Subcutaneous abdominal adipose tissue (tissue), 5 donors: ENCODE results near the gene MED9.

Source experiments
- H3K27ac ChIP-seq: one replicate; pipeline ENCODE4 v1.7.0; 2013; ENCODE audit warnings: low read depth, mild to moderate bottlenecking, inconsistent platforms, low read length, moderate library complexity
- H3K27me3 ChIP-seq, 5 donors: one replicate each; pipeline ENCODE4 v1.7.0; 2013; ENCODE audit warnings: low read length in 5 of 5, inconsistent platforms in 1 of 5; ENCODE audit not compliant: control insufficient read depth in 5 of 5, insufficient read depth in 4 of 5
- H3K36me3 ChIP-seq, 5 donors: one replicate each; pipeline ENCODE4 v1.7.0; 2013; ENCODE audit warnings: low read length in 5 of 5; ENCODE audit not compliant: control insufficient read depth in 5 of 5, insufficient read depth in 5 of 5
- H3K4me1 ChIP-seq, 5 donors: one replicate each; pipeline ENCODE4 v1.7.0; 2013; ENCODE audit warnings: low read length in 5 of 5, mild to moderate bottlenecking in 3 of 5, moderate library complexity in 1 of 5; ENCODE audit not compliant: control insufficient read depth in 5 of 5, insufficient read depth in 5 of 5
- H3K4me3 ChIP-seq, 5 donors: one replicate each; pipeline ENCODE4 v1.7.0; 2013; ENCODE audit warnings: low read length in 5 of 5, low read depth in 1 of 5
- H3K9ac ChIP-seq, 5 donors: one replicate each; pipeline ENCODE4 v1.7.0; 2013; ENCODE audit warnings: low read length in 5 of 5, mild to moderate bottlenecking in 4 of 5, moderate library complexity in 3 of 5
- H3K9me3 ChIP-seq, 5 donors: one replicate each; pipeline ENCODE4 v1.7.0; 2013; ENCODE audit warnings: low read length in 5 of 5; ENCODE audit not compliant: control insufficient read depth in 5 of 5
- donor health status: healthy.
- donor health status: healthy.
- donor health status: healthy.
- donor health status: healthy.
- donor health status: healthy.

Gene MED9

DNA sequence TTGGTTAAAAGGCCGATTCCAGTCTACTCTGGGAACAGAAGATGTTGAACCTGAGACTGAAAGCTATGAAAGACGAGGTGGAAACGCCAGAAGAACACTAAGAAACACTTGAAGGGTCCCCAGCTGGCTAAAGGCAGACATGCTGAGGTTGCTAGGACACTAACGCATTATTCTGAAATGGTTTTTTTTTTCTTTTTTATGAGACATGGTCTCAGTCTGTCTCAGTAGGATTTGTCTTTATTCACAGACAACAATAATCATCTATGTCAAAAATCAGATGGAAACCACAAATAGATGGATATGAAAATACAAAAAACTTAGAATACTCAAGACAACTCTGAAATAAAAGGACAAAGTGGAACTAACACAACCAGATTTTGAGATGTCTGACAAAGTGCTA is 54.4 kb downstream of the MED9 start:
- no peak overlapping the region for H3K27ac ChIP-seq
- H3K36me3 ChIP-seq, result no peaks in the 10 kb centered on the region
- H3K4me1 ChIP-seq, result peaks cover 9 to 36% (median 28%) of the 10 kb centered on the region in 5 donors
- no peak overlapping the region for H3K4me3 ChIP-seq
- H3K9me3 ChIP-seq, result no peaks in the 10 kb centered on the region
- H3K27me3 ChIP-seq, result no peaks in the 10 kb centered on the region
- H3K9ac ChIP-seq, result no peak overlapping the region

DNA sequence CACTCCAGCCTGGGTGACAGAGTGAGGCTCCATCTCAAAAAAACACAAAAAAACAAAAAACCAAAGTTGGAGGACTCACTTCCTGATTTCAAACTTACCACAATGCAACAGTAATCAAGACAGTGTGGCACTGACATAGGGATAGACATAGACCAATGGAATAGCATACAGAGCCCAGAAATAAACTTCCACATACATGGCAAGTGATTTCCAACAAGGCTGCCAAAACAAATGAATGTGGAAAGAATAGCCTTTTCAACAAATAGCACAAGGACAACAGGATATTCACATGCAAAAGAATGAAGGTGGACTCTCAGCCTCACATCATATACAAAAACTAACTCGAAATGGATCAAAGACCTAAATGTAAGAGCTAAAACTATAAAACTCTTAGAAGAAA is 56.2 kb downstream of the MED9 start:
- Histone ChIP-seq H3K27ac (no peak overlapping the region), H3K36me3 (no peaks in the 10 kb centered on the region), H3K4me1 (peaks cover 0 to 23% (median 14%) of the 10 kb centered on the region in 5 donors), H3K27me3 (no peaks in the 10 kb centered on the region), H3K9me3 (no peaks in the 10 kb centered on the region), H3K9ac (no peak overlapping the region), H3K4me3 (no peak overlapping the region)

DNA sequence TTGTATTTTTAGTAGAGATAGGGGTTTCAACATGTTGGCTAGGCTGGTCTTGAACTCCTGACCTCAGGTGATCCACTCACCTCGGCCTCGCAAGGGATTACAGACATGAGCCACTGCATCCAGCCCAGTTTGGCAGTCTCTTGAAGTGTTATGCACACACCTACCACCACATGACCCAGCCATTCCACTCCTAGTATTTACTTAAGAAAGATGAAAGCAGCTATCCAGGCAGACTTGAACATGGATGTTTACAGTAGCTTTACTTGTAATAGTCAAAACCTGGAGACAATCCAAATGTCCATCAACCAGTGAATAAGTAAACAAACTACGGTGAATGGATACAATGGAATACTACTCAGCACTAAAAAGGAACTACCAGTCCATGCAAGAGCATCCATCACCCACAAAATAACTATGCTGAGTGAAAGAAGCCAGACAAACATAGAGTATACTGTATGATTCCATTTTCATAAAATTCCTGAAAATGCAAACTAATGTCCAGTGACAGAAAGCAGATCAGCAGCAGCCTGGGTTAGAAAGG is 57.2 kb downstream of the MED9 start:
- Histone ChIP-seq H3K27me3 (no peaks in the 10 kb centered on the region), H3K4me3 (no peak overlapping the region), H3K9me3 (no peaks in the 10 kb centered on the region), H3K9ac (no peak overlapping the region), H3K36me3 (no peaks in the 10 kb centered on the region), H3K4me1 (peaks cover 0 to 14% (median 5%) of the 10 kb centered on the region in 5 donors), H3K27ac (no peak overlapping the region)

DNA sequence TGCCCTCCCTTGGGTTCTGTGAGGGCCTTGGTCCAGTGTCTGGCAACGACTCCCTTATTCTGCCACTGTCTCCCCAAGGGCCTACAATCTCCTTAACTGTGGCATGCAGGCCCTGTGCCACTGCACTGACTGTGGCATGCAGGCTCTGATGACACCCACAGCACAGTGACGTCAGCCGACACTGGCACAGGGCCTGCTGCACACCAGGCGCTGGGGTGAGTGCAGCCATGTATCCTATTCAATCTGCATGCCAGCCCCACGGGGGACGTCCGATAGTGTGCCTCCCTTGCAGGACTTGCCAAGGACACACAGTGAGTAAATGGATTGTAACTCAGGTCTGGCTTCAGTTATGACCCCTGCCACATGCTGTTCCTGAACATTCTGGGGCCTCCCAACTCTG is 59.2 kb downstream of the MED9 start:
- H3K9me3 ChIP-seq, result no peaks in the 10 kb centered on the region
- H3K27ac ChIP-seq, result peak overlapping the region; percentile 57
- H3K4me1 ChIP-seq, result peaks cover 0 to 18% (median 8%) of the 10 kb centered on the region in 5 donors
- peak overlapping the region in 2 of 5 donors; percentile 35 to 53 for H3K9ac ChIP-seq
- no peaks in the 10 kb centered on the region for H3K36me3 ChIP-seq
- H3K4me3 ChIP-seq, result no peak overlapping the region
- no peaks in the 10 kb centered on the region for H3K27me3 ChIP-seq

DNA sequence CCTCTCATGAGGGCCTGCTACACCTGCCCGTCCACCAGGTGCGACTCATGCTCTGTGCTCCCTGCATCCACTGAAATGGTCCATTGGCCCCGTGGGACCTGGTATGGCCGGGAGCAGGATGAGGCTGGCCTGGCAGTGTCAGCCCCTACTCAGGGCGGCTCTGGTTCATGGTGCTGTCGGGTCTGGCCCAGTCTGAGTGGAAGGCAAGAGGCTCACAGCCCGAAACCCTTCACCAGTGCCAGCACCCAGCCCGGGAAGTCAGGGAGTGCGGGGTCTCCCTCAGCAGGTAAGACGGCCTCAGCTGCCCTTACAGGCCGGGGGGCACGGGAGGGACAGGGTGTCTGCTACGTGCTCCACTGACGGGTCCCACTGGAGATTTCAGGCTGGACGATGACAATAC is 59.9 kb downstream of the MED9 start:
- Histone ChIP-seq H3K9ac (no peak overlapping the region), H3K9me3 (no peaks in the 10 kb centered on the region), H3K4me1 (peaks cover 0 to 25% (median 8%) of the 10 kb centered on the region in 5 donors), H3K36me3 (no peaks in the 10 kb centered on the region), H3K27me3 (no peaks in the 10 kb centered on the region), H3K4me3 (no peak overlapping the region), H3K27ac (peak overlapping the region; percentile 57)

DNA sequence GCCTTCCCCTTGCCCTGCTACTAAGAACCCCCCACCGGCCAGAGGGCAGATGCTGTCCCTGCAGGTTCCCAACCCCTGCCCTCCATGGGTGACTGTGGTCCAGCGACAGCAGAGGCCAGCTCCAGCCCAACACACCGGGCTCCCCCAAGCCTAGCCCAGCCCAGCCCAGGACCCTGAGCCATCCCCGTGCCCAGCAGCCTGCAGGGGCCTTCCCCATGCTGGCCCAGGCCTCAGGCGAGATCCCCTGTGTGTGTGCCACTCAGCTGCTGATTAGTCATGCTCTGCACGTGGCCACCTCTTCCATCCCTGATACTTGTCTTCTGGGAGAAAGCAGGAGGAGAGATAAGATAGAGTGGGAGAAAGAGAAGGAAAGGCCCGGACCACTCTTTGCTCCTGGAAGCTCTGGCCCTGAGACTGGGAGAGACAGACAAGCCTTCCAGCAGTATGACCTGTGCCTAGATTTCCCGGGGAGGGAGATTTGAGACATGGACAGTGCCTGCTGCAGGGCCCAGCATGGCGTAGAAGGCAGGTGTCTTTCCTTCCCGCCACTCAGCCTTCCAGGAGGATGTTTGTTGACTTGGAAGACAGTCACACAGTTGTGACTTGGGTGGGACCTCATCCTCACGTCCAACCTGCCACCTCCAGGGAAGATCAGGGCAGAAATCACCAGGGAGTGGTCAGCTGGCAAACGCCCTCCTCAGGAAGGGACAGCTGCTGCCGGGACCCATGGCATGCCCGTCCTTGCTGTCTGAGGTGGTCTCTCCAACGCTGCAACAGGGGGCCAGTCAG is 60.7 kb downstream of the MED9 start:
- no peak overlapping the region for H3K9ac ChIP-seq
- H3K4me1 ChIP-seq, result peaks cover 0 to 26% (median 8%) of the 10 kb centered on the region in 5 donors
- no peaks in the 10 kb centered on the region for H3K27me3 ChIP-seq
- no peak overlapping the region for H3K4me3 ChIP-seq
- no peaks in the 10 kb centered on the region for H3K9me3 ChIP-seq
- no peak overlapping the region for H3K27ac ChIP-seq
- H3K36me3 ChIP-seq, result no peaks in the 10 kb centered on the region

DNA sequence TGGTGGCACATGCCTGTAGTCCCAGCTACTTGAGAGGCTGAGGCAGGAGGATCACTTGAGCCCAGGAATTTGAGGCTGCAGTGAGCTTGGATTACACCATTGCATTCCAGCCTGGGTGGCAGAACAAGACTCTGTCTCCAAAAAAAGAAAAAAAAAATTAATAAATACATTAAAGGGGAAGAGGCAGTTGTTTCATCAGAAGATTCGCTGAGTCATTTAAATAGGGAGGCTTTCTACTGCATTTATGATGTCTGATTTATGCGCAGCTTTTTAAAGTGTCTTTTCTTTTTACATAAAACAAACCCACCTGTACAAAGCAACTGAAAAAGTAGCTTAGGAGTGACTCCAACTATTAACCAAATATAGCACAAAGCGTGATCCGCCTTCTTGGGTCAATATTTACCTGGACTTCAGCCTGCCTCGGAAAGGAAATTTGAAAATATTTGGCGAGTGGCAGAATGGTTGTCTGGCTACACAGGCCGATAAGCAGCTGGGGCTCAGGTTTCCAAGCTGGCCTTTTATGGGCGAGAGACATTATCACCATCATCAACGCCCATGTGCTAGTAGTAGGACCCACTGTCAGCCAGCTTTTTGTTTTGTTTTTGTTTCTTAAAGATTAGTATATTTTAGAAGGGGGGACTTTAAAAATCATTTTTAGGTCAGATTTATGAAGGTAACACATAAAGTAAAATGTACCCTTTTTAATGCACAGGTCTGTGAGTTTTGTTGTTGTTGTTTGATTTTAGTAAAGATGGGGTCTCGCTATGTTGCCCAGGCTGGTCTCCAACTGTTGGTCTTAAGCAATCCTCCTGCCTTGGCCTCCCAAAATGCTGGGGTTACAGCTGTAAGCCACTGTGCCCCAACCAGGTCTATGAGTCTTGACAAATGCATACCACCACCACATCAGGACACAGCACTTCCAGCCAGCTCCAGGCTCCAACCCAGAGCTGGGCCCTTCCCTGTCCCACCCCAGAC is 61.9 kb downstream of the MED9 start:
- Histone ChIP-seq H3K4me1 (peaks cover 0 to 33% (median 8%) of the 10 kb centered on the region in 5 donors), H3K27ac (no peak overlapping the region)

DNA sequence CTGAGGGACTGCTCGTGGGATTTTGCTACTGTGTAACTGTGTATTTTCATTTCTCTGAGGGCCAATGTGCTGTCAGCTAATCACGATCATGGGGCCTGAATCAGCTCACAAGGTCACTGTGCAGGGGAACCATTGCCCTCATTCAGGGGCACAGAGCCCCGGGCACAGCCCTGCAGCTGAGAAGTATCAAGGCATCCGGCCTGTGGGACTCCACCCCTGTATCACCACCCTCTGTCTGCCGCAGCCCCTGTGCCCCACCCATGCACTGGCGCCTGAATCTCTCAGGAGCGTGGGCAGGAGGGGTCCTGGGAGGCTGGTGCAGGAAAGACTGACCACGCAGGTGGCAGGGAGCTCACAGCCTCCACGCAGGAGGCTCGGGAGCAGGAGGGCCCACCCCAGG is 62.8 kb downstream of the MED9 start:
- Histone ChIP-seq H3K9me3 (no peaks in the 10 kb centered on the region), H3K36me3 (no peaks in the 10 kb centered on the region), H3K4me3 (no peak overlapping the region), H3K27me3 (no peaks in the 10 kb centered on the region), H3K27ac (no peak overlapping the region), H3K4me1 (peaks cover 0 to 36% (median 8%) of the 10 kb centered on the region in 5 donors), H3K9ac (no peak overlapping the region)

More for the DNA sequence above, 61.9 kb downstream of the MED9 start:
- Histone ChIP-seq H3K36me3 (no peaks in the 10 kb centered on the region), H3K9me3 (no peaks in the 10 kb centered on the region), H3K27me3 (no peaks in the 10 kb centered on the region), H3K4me3 (no peak overlapping the region), H3K9ac (no peak overlapping the region)

DNA sequence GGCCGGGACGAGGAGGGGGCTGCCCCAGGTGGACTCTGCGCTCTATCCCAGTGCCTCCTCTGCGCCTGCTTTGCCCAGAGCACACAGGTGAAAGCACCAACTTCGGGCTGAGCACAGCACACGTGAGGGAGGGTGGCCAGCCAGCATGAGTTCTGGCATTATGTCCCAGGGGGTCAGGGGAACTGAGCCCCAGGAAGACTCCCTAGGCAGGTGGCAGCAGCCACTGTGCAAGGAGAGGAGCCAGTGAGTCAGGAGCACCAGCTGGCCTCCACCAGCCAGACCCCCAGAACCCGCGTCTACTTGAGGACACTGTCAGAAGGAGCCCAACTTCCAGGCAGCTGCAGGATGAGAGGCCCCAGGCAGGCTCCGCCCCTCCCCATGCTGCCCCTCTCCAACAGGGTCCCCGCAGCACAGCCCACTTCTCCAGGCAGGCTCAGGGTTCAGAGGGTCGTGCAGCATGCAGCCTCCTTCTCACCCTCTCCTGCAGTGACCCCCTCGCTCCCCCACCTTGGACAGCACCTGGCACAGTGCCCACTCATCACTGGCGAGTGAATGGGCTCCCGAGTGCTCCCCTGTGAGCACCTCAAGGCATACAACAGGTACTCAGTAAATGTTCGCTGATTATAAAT is 63.6 kb downstream of the MED9 start:
- Histone ChIP-seq H3K36me3 (no peaks in the 10 kb centered on the region), H3K27me3 (no peaks in the 10 kb centered on the region), H3K27ac (no peak overlapping the region), H3K9me3 (no peaks in the 10 kb centered on the region), H3K4me1 (peaks cover 0 to 40% (median 12%) of the 10 kb centered on the region in 5 donors), H3K9ac (no peak overlapping the region), H3K4me3 (no peak overlapping the region)
